ENCODE measurements around the gene POLD4.

The POLD4 gene

DNA sequence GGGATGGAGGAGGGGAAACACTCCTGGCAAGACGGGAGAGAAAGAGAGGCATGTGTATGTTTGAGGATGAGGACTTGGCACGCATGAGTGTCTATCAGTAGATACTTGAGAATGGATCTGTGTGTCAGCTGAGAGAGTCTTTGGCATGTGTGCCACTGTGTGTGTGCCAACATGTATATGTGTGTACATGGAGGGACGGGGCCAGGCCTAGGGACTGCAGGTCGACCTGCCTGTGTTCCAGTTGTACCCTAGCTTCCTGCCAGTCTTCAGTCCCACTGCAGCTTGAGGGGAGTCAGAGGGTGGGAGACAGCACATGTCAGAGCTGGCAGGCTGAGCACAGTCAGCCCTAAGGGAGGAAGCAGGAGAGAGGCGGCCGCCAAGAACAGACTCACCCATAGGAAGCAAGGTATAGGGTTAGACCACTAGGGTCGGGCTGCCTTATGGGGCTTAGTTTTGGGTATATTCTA is 14.4 kb upstream of the POLD4 start:
- no peak overlapping the region for H3K4me2 ChIP-seq (ENCODE audit: insufficient read depth, low read length)
- H3K36me3 ChIP-seq (ENCODE audit: insufficient read depth, low read length) = no peaks in the 10 kb centered on the region
- DNase-seq (no peak), ATAC-seq (ENCODE audit: insufficient read depth, low read depth) (no peak)
- peaks cover 22% of the 10 kb centered on the region for H4K20me1 ChIP-seq (ENCODE audit: insufficient read depth, low read length)
- TF ChIP-seq CTCF (IDR thresholded peaks at IDR 0.05; ENCODE audit: borderline replicate concordance, extremely low read depth, low read length, poor library complexity, severe bottlenecking) (no peak), EZH2 (IDR thresholded peaks at IDR 0.05; ENCODE audit: borderline replicate concordance, low read depth, low read length, severe bottlenecking) (no peak)
- H3K4me3 ChIP-seq (ENCODE audit: low read depth in 1 of 2, low read length in 2 of 2) = no peak overlapping the region
- peaks cover 40% of the 10 kb centered on the region for H3K27me3 ChIP-seq (ENCODE audit: insufficient read depth, low read length, poor library complexity)
- no peaks in the 10 kb centered on the region for H3K9me3 ChIP-seq (ENCODE audit: insufficient read depth, low read length, severe bottlenecking)
- H3K9ac ChIP-seq (ENCODE audit: low read depth, low read length) = no peak overlapping the region
- H3K27ac ChIP-seq (ENCODE audit: low read length) = no peak overlapping the region
- no peaks in the 10 kb centered on the region for H3K79me2 ChIP-seq (ENCODE audit: insufficient read depth, low read length)
- H2AFZ ChIP-seq (ENCODE audit: low read depth, low read length) = no peak overlapping the region
- peaks cover 17% of the 10 kb centered on the region for H3K4me1 ChIP-seq (ENCODE audit: insufficient read depth, low read length)

DNA sequence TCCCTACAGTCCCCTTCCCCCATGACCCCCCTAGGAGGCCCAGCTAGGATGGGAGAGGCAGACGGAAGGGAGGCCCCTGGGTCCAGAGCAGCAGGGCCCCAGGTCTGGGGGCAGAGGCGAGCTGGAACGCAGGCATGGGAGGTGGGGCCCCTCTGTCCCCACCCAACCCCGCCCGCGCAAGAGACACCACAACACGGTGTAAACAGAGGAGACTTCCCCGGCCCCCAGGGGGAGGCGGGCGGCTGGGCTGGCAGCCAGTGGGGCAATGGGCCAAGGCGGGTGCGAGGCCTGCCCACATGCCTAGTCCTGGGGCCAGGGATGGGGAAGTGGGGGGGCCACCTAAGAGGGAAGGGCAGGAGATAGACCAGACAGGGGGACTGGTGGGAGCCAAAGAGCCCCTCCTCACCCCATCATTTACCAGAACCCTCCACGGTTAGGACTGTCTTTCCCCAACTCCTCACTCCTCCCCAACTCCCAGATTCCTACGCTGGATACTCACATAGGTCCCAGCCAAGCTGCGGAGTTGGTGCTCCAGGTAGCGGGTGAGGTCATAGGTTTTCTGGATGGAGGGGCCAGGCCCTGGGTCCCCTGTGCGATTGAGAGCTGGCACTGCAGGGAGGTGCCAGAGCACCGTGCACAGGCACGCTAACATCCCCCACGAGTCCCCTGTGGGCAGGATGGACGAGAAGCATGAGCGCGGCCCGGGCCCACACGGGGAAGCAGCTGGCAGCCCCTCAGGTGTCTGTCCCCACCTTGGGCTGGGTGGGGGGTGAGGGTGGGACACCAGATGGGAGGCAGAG is 13.8 kb upstream of the POLD4 start:
- Histone ChIP-seq H2AFZ (ENCODE audit: low read depth, low read length) (no peak overlapping the region), H3K4me3 (ENCODE audit: low read depth in 1 of 2, low read length in 2 of 2) (no peak overlapping the region), H3K27me3 (ENCODE audit: insufficient read depth, low read length, poor library complexity) (peaks cover 34% of the 10 kb centered on the region), H3K79me2 (ENCODE audit: insufficient read depth, low read length) (no peaks in the 10 kb centered on the region), H3K36me3 (ENCODE audit: insufficient read depth, low read length) (no peaks in the 10 kb centered on the region), H3K4me1 (ENCODE audit: insufficient read depth, low read length) (peaks cover 12% of the 10 kb centered on the region), H4K20me1 (ENCODE audit: insufficient read depth, low read length) (peaks cover 21% of the 10 kb centered on the region), H3K9ac (ENCODE audit: low read depth, low read length) (no peak overlapping the region), H3K4me2 (ENCODE audit: insufficient read depth, low read length) (no peak overlapping the region), H3K27ac (ENCODE audit: low read length) (no peak overlapping the region), H3K9me3 (ENCODE audit: insufficient read depth, low read length, severe bottlenecking) (no peaks in the 10 kb centered on the region)
- no peak for DNase-seq
- no peak for ATAC-seq (ENCODE audit: insufficient read depth, low read depth)
- TF ChIP-seq EZH2 (IDR thresholded peaks at IDR 0.05; ENCODE audit: borderline replicate concordance, low read depth, low read length, severe bottlenecking) = no peak
- no peak for TF ChIP-seq CTCF (IDR thresholded peaks at IDR 0.05; ENCODE audit: borderline replicate concordance, extremely low read depth, low read length, poor library complexity, severe bottlenecking)

DNA sequence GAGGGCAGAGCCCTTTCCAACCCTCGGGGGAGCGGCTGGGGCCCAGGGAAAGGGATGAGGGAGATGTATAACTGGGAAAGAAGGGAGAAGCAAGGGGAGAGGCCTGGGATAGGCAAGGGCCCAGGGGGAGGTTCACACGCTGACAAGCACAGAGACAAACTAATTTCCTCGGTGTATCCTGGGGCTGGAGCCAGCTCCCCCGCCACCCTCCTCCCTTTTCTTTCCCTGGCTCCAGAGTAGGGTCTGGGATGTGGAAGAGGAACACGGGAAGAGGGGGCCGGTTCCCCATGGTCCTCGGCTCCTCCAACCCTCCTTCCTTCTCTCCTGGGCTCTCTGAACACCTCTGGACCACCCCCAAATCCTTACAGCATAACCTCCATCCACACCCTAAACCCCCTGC is 13.2 kb upstream of the POLD4 start:
- Histone ChIP-seq H3K4me2 (ENCODE audit: insufficient read depth, low read length) (no peak overlapping the region), H3K36me3 (ENCODE audit: insufficient read depth, low read length) (no peaks in the 10 kb centered on the region), H3K4me1 (ENCODE audit: insufficient read depth, low read length) (peaks cover 9% of the 10 kb centered on the region), H3K27ac (ENCODE audit: low read length) (no peak overlapping the region), H2AFZ (ENCODE audit: low read depth, low read length) (no peak overlapping the region), H3K9me3 (ENCODE audit: insufficient read depth, low read length, severe bottlenecking) (no peaks in the 10 kb centered on the region), H3K79me2 (ENCODE audit: insufficient read depth, low read length) (no peaks in the 10 kb centered on the region), H3K27me3 (ENCODE audit: insufficient read depth, low read length, poor library complexity) (peaks cover 28% of the 10 kb centered on the region), H4K20me1 (ENCODE audit: insufficient read depth, low read length) (peaks cover 15% of the 10 kb centered on the region), H3K9ac (ENCODE audit: low read depth, low read length) (no peak overlapping the region), H3K4me3 (ENCODE audit: low read depth in 1 of 2, low read length in 2 of 2) (no peak overlapping the region)
- no peak for TF ChIP-seq CTCF (IDR thresholded peaks at IDR 0.05; ENCODE audit: borderline replicate concordance, extremely low read depth, low read length, poor library complexity, severe bottlenecking)
- no peak for TF ChIP-seq EZH2 (IDR thresholded peaks at IDR 0.05; ENCODE audit: borderline replicate concordance, low read depth, low read length, severe bottlenecking)
- no peak for DNase-seq
- no peak for ATAC-seq (ENCODE audit: insufficient read depth, low read depth)
